GM23338 (cell line): ENCODE measurements around the gene RPS6KC1. TPM values are rescaled to one million over a fixed set of nuclear protein-coding genes. Genes with fewer than 3 reads are reported as not detected.

Source experiments
- ATAC-seq: fragments of 200-7000 bp; cut with Tn5 transposase; 3 replicates; pipeline ENCODE4 v1.9.1; 2020
- DNase-seq: peaks from one replicate; pipeline ENCODE4 v3.0.0-alpha.2; 2015; ENCODE audit warnings: low spot score
- H2AFZ ChIP-seq: fragments of 200-600 bp; sonication (generic); 2 replicates; pipeline ENCODE4 v1.8.0; 2016; ENCODE audit warnings: antibody characterized with exemption, mild to moderate bottlenecking, moderate library complexity
- H3F3A ChIP-seq: fragments of 200-600 bp; sonication (generic); replicated peaks from 2 replicates; pipeline ENCODE4 v1.8.0; 2017; ENCODE audit warnings: antibody characterized with exemption, mixed run types, low read depth
- H3K27ac ChIP-seq: fragments of 200-600 bp; sonication (generic); 2 replicates; pipeline ENCODE4 v1.6.1; 2016; ENCODE audit warnings: low read depth
- H3K27me3 ChIP-seq: fragments of 200-600 bp; sonication (generic); 2 replicates; pipeline ENCODE4 v1.8.0; 2016; ENCODE audit warnings: mild to moderate bottlenecking, mixed run types, moderate library complexity; ENCODE audit not compliant: insufficient read depth
- H3K36me3 ChIP-seq: fragments of 200-600 bp; sonication (generic); 2 replicates; pipeline ENCODE4 v1.8.0; 2016; ENCODE audit warnings: mild to moderate bottlenecking; ENCODE audit not compliant: insufficient read depth
- H3K4me1 ChIP-seq: fragments of 200-600 bp; sonication (generic); 2 replicates; pipeline ENCODE4 v1.8.0; 2016; ENCODE audit warnings: mild to moderate bottlenecking, moderate library complexity; ENCODE audit not compliant: insufficient read depth
- H3K4me2 ChIP-seq: fragments of 200-600 bp; sonication (generic); 2 replicates; pipeline ENCODE4 v1.7.1; 2017; ENCODE audit warnings: mixed run types
- H3K4me3 ChIP-seq: fragments of 200-600 bp; sonication (generic); 2 replicates; pipeline ENCODE4 v1.6.1; 2016; ENCODE audit warnings: mixed run types
- H3K79me2 ChIP-seq: fragments of 200-600 bp; sonication (generic); replicated peaks from 2 replicates; pipeline ENCODE4 v1.8.0; 2017; ENCODE audit warnings: mild to moderate bottlenecking; ENCODE audit not compliant: insufficient read depth
- H3K9me2 ChIP-seq: fragments of 200-600 bp; sonication (generic); 2 replicates; pipeline ENCODE4 v1.8.0; 2017; ENCODE audit not compliant: insufficient read depth
- H4K20me1 ChIP-seq: fragments of 200-600 bp; sonication (generic); replicated peaks from 2 replicates; pipeline ENCODE4 v1.8.0; 2017; ENCODE audit warnings: mild to moderate bottlenecking; ENCODE audit not compliant: insufficient read depth
- H3K27ac Mint-ChIP-seq: 2 replicates; pipeline ENCODE4 v1.8.0; 2020; ENCODE audit warnings: inconsistent platforms, mild to moderate bottlenecking, moderate library complexity, mixed read lengths
- H3K27me3 Mint-ChIP-seq: 3 replicates; pipeline ENCODE4 v1.8.0; 2022; ENCODE audit warnings: low read depth, mild to moderate bottlenecking, moderate library complexity, mixed read lengths, inconsistent platforms; ENCODE audit not compliant: insufficient read depth, poor library complexity
- H3K36me3 Mint-ChIP-seq: 3 replicates; pipeline ENCODE4 v1.8.0; 2021; ENCODE audit warnings: low read depth, mild to moderate bottlenecking, inconsistent platforms, moderate library complexity, mixed read lengths
- H3K4me1 Mint-ChIP-seq: 3 replicates; pipeline ENCODE4 v1.8.0; 2020; ENCODE audit warnings: mild to moderate bottlenecking, inconsistent platforms, mixed read lengths
- H3K4me3 Mint-ChIP-seq: 3 replicates; pipeline ENCODE4 v1.8.0; 2021; ENCODE audit warnings: moderate library complexity, mild to moderate bottlenecking, inconsistent platforms, mixed read lengths
- H3K9me3 Mint-ChIP-seq: 3 replicates; pipeline ENCODE4 v1.8.0; 2020; ENCODE audit warnings: moderate library complexity, mild to moderate bottlenecking, inconsistent platforms, mixed read lengths
- EZH2 ChIP-seq: fragments of 200-600 bp; sonication (generic); IDR thresholded peaks from one replicate; pipeline ENCODE4 v1.8.0; 2017; ENCODE audit warnings: antibody characterized with exemption, mild to moderate bottlenecking, low read depth; ENCODE audit not compliant: unreplicated experiment
- POLR2AphosphoS5 ChIP-seq: IDR thresholded peaks from 2 replicates; pipeline ENCODE4 v1.6.1; 2016; ENCODE audit warnings: antibody characterized with exemption, low read depth
- ZNF114 ChIP-seq: fragments of 250-450 bp; sonication (Bioruptor Pico); IDR thresholded peaks from 2 replicates; pipeline ENCODE4 v1.5.0; 2020; ENCODE audit warnings: mild to moderate bottlenecking, moderate library complexity
- ZNF331 ChIP-seq: fragments of 250-450 bp; sonication (Bioruptor Pico); IDR thresholded peaks from 2 replicates; pipeline ENCODE4 v1.5.0; 2020; ENCODE audit warnings: low read depth, mild to moderate bottlenecking, moderate library complexity
- polyA plus RNA-seq: library from polyadenylated mRNA; unstranded; fragments of >200 nt; fragmentation: Nextera tagmentation; extraction: Ambion mirVana; gene quantifications from 2 replicates; pipeline ENCODE4 v1.2.1, GENCODE V29; 2016
- total RNA-seq: library from RNA; depleted of rRNA; stranded (reverse); fragments of >200 nt; shearing (Covaris generic); gene quantifications from 2 replicates; pipeline ENCODE4 v1.2.3, GENCODE V29; 2014
- TF ChIP-seq, protein P1 (sequence below): fragments of 250-450 bp; sonication (Bioruptor Pico); IDR thresholded peaks from 2 replicates; pipeline ENCODE4 v1.5.0; 2020; ENCODE audit warnings: mild to moderate bottlenecking, moderate library complexity
- TF ChIP-seq, protein P2 (sequence below): IDR thresholded peaks from one replicate; pipeline ENCODE4 v1.6.1; 2018; ENCODE audit warnings: antibody characterized with exemption; ENCODE audit not compliant: unreplicated experiment

The RPS6KC1 gene
- total and polyA plus RNA-seq, 2 experiments from 2014 or later = 7.9 to 24.9 TPM

DNA sequence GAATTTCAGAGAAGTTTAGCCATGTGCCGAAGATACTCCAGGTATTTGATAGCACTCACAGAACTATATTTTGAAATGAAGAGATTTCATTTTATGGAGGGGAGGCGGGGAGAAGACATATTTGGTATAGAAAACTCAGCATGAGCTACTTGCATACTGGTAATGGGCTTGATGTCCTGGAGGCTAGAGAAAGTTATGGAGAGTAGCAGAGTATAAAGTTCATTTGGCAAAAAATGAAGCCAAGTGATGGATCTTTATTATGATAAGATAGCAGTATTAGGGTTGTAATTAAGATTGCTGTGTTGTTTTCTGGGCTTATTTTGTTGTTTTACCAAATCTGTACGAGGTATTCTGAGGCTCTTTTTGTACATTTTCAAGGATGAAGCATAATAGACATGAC, 72.0 kb downstream of the RPS6KC1 start (continued):
- TF ChIP-seq, protein P1, sequence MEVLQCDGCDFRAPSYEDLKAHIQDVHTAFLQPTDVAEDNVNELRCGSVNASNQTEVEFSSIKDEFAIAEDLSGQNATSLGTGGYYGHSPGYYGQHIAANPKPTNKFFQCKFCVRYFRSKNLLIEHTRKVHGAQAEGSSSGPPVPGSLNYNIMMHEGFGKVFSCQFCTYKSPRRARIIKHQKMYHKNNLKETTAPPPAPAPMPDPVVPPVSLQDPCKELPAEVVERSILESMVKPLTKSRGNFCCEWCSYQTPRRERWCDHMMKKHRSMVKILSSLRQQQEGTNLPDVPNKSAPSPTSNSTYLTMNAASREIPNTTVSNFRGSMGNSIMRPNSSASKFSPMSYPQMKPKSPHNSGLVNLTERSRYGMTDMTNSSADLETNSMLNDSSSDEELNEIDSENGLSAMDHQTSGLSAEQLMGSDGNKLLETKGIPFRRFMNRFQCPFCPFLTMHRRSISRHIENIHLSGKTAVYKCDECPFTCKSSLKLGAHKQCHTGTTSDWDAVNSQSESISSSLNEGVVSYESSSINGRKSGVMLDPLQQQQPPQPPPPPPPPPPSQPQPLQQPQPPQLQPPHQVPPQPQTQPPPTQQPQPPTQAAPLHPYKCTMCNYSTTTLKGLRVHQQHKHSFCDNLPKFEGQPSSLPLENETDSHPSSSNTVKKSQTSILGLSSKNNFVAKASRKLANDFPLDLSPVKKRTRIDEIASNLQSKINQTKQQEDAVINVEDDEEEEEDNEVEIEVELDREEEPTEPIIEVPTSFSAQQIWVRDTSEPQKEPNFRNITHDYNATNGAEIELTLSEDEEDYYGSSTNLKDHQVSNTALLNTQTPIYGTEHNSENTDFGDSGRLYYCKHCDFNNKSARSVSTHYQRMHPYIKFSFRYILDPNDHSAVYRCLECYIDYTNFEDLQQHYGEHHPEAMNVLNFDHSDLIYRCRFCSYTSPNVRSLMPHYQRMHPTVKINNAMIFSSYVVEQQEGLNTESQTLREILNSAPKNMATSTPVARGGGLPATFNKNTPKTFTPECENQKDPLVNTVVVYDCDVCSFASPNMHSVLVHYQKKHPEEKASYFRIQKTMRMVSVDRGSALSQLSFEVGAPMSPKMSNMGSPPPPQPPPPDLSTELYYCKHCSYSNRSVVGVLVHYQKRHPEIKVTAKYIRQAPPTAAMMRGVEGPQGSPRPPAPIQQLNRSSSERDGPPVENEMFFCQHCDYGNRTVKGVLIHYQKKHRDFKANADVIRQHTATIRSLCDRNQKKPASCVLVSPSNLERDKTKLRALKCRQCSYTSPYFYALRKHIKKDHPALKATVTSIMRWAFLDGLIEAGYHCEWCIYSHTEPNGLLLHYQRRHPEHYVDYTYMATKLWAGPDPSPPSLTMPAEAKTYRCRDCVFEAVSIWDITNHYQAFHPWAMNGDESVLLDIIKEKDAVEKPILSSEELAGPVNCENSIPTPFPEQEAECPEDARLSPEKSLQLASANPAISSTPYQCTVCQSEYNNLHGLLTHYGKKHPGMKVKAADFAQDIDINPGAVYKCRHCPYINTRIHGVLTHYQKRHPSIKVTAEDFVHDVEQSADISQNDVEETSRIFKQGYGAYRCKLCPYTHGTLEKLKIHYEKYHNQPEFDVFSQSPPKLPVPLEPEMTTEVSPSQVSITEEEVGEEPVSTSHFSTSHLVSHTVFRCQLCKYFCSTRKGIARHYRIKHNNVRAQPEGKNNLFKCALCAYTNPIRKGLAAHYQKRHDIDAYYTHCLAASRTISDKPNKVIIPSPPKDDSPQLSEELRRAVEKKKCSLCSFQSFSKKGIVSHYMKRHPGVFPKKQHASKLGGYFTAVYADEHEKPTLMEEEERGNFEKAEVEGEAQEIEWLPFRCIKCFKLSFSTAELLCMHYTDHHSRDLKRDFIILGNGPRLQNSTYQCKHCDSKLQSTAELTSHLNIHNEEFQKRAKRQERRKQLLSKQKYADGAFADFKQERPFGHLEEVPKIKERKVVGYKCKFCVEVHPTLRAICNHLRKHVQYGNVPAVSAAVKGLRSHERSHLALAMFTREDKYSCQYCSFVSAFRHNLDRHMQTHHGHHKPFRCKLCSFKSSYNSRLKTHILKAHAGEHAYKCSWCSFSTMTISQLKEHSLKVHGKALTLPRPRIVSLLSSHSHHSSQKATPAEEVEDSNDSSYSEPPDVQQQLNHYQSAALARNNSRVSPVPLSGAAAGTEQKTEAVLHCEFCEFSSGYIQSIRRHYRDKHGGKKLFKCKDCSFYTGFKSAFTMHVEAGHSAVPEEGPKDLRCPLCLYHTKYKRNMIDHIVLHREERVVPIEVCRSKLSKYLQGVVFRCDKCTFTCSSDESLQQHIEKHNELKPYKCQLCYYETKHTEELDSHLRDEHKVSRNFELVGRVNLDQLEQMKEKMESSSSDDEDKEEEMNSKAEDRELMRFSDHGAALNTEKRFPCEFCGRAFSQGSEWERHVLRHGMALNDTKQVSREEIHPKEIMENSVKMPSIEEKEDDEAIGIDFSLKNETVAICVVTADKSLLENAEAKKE = no peak

DNA sequence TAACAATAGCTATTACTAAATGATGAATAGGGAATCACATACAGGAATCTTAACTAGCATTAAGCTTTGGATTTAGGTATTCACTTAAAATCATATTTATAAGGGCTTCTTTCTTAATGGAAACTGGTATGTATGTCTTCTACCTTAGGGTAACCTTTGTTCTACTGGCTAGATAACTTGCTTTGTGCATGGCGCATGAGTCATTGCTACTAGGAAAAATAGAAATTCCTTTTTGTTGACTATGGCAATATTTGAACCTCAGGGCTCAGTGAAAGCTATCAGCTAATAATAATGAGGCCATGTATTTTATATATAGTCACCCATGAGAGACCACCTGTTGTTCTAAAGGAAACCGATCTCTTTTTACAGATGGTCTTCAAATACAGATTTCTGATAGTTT, 72.5 kb downstream of the RPS6KC1 start:
- Histone ChIP-seq H3K27me3 (no peaks in the 10 kb centered on the region), H3K36me3 (no peaks in the 10 kb centered on the region), H4K20me1 (no peaks in the 10 kb centered on the region), H3F3A (no peaks in the 10 kb centered on the region), H3K79me2 (no peaks in the 10 kb centered on the region), H3K4me3 (no peak overlapping the region), H3K4me1 (no peaks in the 10 kb centered on the region), H3K27ac (no peak overlapping the region), H3K9me2 (no peaks in the 10 kb centered on the region), H3K4me2 (no peak overlapping the region), H2AFZ (no peak overlapping the region)
- DNase-seq = no peak
- Mint-ChIP-seq H3K27me3 (no peaks in the 10 kb centered on the region), H3K27ac (no peak overlapping the region), H3K4me3 (no peak overlapping the region), H3K4me1 (no peaks in the 10 kb centered on the region), H3K9me3 (no peaks in the 10 kb centered on the region), H3K36me3 (no peaks in the 10 kb centered on the region)
- no peak for ATAC-seq
- TF ChIP-seq, protein P2, sequence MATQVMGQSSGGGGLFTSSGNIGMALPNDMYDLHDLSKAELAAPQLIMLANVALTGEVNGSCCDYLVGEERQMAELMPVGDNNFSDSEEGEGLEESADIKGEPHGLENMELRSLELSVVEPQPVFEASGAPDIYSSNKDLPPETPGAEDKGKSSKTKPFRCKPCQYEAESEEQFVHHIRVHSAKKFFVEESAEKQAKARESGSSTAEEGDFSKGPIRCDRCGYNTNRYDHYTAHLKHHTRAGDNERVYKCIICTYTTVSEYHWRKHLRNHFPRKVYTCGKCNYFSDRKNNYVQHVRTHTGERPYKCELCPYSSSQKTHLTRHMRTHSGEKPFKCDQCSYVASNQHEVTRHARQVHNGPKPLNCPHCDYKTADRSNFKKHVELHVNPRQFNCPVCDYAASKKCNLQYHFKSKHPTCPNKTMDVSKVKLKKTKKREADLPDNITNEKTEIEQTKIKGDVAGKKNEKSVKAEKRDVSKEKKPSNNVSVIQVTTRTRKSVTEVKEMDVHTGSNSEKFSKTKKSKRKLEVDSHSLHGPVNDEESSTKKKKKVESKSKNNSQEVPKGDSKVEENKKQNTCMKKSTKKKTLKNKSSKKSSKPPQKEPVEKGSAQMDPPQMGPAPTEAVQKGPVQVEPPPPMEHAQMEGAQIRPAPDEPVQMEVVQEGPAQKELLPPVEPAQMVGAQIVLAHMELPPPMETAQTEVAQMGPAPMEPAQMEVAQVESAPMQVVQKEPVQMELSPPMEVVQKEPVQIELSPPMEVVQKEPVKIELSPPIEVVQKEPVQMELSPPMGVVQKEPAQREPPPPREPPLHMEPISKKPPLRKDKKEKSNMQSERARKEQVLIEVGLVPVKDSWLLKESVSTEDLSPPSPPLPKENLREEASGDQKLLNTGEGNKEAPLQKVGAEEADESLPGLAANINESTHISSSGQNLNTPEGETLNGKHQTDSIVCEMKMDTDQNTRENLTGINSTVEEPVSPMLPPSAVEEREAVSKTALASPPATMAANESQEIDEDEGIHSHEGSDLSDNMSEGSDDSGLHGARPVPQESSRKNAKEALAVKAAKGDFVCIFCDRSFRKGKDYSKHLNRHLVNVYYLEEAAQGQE = no peak
- TF ChIP-seq, protein P1 = no peak
- no peak for TF ChIP-seq ZNF114
- no peak for TF ChIP-seq ZNF331
- no peak for TF ChIP-seq EZH2
- no peak for TF ChIP-seq POLR2AphosphoS5
